Naive B cell (primary cell): ENCODE data around the gene PPP1CC. TPM values are rescaled to one million over a fixed set of nuclear protein-coding genes. Genes with fewer than 3 reads are reported as not detected.
"Not testable (repeated sequence)": the region's sequence is repeated elsewhere in the genome, so short reads cannot be mapped to it uniquely, and the experiment has no call there.

Experiments used
- ATAC-seq, 2 donors: fragments of 150-1000 bp; cut with Tn5 transposase; 2 replicates each; pipeline ENCODE4 v1.10.0; 2021; ENCODE audit warnings: low read depth in 2 of 2, mild to moderate bottlenecking in 2 of 2, moderate library complexity in 2 of 2
- DNase-seq: peaks from one replicate; pipeline ENCODE4 v3.0.0; 2022
- H3K27ac Mint-ChIP-seq, 6 donors: one replicate each; pipeline ENCODE4 v1.8.0; 2020 to 2022; ENCODE audit warnings: mild to moderate bottlenecking in 6 of 6, mixed read lengths in 6 of 6, moderate library complexity in 5 of 6, inconsistent platforms in 2 of 6
- H3K27me3 Mint-ChIP-seq, 3 donors: one replicate each; pipeline ENCODE4 v1.8.0; 2021 to 2022; ENCODE audit warnings: mixed read lengths in 3 of 3, mild to moderate bottlenecking in 1 of 3
- H3K36me3 Mint-ChIP-seq, 2 donors: one replicate each; pipeline ENCODE4 v1.8.0; 2020 to 2022; ENCODE audit warnings: mixed read lengths in 2 of 2, inconsistent platforms in 1 of 2, mild to moderate bottlenecking in 1 of 2
- H3K4me1 Mint-ChIP-seq, 3 donors: one replicate each; pipeline ENCODE4 v1.8.0; 2020 to 2022; ENCODE audit warnings: mixed read lengths in 3 of 3, inconsistent platforms in 1 of 3, mild to moderate bottlenecking in 1 of 3, moderate library complexity in 1 of 3
- H3K4me3 Mint-ChIP-seq, 8 donors: one replicate each; pipeline ENCODE4 v1.8.0; 2020 to 2022; ENCODE audit warnings: mild to moderate bottlenecking in 8 of 8, mixed read lengths in 8 of 8, moderate library complexity in 8 of 8, inconsistent platforms in 2 of 8
- H3K9me3 Mint-ChIP-seq, 7 donors: one replicate each; pipeline ENCODE4 v1.8.0; 2020 to 2022; ENCODE audit warnings: mixed read lengths in 7 of 7, mild to moderate bottlenecking in 5 of 7, inconsistent platforms in 2 of 7, moderate library complexity in 1 of 7
- polyA plus RNA-seq, 6 donors: library from polyadenylated mRNA; unstranded; fragments of 300-500 nt; fragmentation: Illumina TruSeq; gene quantifications; one replicate each; pipeline ENCODE4 v1.2.3, GENCODE V29; 2021; ENCODE audit warnings: low read depth in 6 of 6

Gene PPP1CC
- polyA plus RNA-seq, 6 donors from 2014 or later = 198 to 315 (median 216) TPM

GRCh38 chr12:110745542-110746284, 3.0 kb upstream of the PPP1CC start:
- DNase-seq (no peak), ATAC-seq (no peak)
- H3K27ac Mint-ChIP-seq = peak overlapping the region in 3 of 6 donors; percentile 44 to 79 (median 72)
- H3K4me1 Mint-ChIP-seq = peaks cover 20 to 24% (median 24%) of the 10 kb centered on the region in 3 donors
- H3K27me3 Mint-ChIP-seq = no peaks in the 10 kb centered on the region
- H3K4me3 Mint-ChIP-seq = peak overlapping the region in 1 of 8 donors; percentile 99
- peaks cover 4 to 11% of the 10 kb centered on the region in 2 donors for H3K36me3 Mint-ChIP-seq
- H3K9me3 Mint-ChIP-seq = peaks cover 0 to 2% (median 0%) of the 10 kb centered on the region in 7 donors

GRCh38 chr12:110744601-110745264, 2.0 kb upstream of the PPP1CC start:
- DNase-seq = no peak
- Mint-ChIP-seq H3K36me3 (peaks cover 4 to 11% of the 10 kb centered on the region in 2 donors), H3K4me3 (peak overlapping the region in 3 of 8 donors; percentile 34 to 99 (median 38)), H3K27ac (peak overlapping the region in 3 of 6 donors; percentile 72 to 80 (median 79)), H3K4me1 (peaks cover 24 to 29% (median 29%) of the 10 kb centered on the region in 3 donors), H3K9me3 (peaks cover 0 to 2% (median 0%) of the 10 kb centered on the region in 7 donors), H3K27me3 (no peaks in the 10 kb centered on the region)
- ATAC-seq = no peak

- Mint-ChIP-seq H3K4me1 (peaks cover 29 to 34% (median 34%) of the 10 kb centered on the region in 3 donors), H3K27me3 (no peaks in the 10 kb centered on the region), H3K36me3 (peaks cover 4 to 11% of the 10 kb centered on the region in 2 donors), H3K4me3 (peak overlapping the region in 7 of 8 donors; percentile 34 to 99 (median 77)), H3K9me3 (peaks cover 0 to 2% (median 0%) of the 10 kb centered on the region in 7 donors), H3K27ac (peak overlapping the region in 5 of 6 donors; percentile 5 to 89 (median 41))
- DNase-seq (no peak), ATAC-seq (no peak)
Observed at GRCh38 chr12:110744151-110744571, 1.5 kb upstream of the PPP1CC start.

GRCh38 chr12:110743571-110744093, 941 bp upstream of the PPP1CC start:
- Mint-ChIP-seq H3K4me3 (peak overlapping the region; percentile 10 to 100 (median 98)), H3K36me3 (peaks cover 4 to 11% of the 10 kb centered on the region in 2 donors), H3K27ac (peak overlapping the region in 4 of 6 donors; percentile 25 to 92 (median 88)), H3K4me1 (peaks cover 32 to 40% (median 38%) of the 10 kb centered on the region in 3 donors), H3K9me3 (peaks cover 0 to 2% (median 0%) of the 10 kb centered on the region in 7 donors), H3K27me3 (no peaks in the 10 kb centered on the region)
- DNase-seq = no peak
- no peak for ATAC-seq

DNA sequence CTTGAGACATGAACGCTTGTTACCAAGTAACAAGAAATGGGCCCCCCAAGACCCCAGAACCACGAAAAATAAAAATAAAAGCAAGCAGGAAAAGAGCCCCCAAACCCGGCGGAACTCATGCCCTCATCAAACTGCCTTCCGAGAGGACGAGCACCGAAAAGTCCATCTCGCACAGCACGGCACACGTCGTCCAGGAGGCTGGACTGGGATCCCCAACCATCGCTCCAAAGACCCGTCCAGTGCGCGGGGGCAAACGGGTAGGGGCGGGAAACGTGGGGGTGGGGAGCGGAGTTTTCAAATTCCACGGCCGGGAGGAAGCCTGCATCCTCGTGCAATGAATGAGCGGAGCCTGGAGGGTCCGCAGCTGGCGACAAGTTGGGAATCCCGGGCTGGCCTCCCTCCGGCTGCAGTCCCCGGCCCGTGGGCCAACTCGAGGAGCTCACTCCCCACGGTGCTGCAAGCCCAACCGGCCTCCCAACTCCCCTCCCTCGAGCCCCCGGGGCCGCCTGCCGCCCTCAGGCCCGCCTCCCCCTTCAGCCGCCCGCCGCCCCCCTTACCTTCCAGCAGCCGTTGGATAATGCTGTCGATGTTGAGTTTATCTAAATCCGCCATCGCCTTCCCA, 484 bp downstream of the PPP1CC start:
- DNase-seq (peak; percentile 3), ATAC-seq (peak; percentile 6 to 17)
- Mint-ChIP-seq H3K27ac (peak overlapping the region; percentile 92 to 99 (median 96)), H3K4me3 (peak overlapping the region; percentile 97 to 100 (median 99)), H3K27me3 (no peaks in the 10 kb centered on the region), H3K9me3 (peaks cover 0 to 2% (median 0%) of the 10 kb centered on the region in 7 donors), H3K36me3 (peaks cover 4 to 11% of the 10 kb centered on the region in 2 donors), H3K4me1 (peaks cover 38 to 54% (median 52%) of the 10 kb centered on the region in 3 donors)

DNA sequence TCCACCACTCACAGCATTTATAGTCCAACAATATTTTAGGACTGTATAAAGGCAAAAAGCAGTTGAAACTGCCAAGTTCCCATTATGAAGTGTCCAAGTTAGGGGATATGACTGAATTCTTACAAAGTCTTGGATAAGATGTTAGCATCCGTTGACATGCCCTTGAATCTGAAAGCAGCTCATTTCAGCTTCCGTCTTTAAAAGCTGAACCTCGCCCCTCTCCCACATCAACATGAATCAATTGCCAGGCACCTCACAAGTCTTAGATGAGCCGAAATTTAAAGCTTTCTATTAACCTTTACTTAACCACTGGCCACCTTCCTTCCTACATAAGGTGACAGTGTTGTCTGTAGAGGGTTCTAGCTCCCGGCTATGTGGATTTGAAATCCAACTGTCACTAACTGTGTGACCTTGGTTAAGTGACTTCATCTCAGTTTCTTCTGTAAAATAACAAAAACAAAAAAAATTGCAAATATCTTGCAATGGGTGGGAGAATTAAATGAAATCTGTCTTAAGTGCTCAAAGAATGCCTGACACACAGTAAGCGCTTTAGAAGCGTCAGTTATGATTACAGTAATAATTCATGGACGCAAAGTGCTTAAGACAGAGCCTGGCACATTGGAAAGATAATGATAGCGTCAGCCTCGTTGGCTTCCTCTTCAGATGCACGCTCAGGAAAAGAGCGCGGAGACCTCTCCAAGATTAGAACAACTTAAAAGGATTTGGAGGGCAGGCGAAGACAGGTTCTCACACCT, 1.2 kb downstream of the PPP1CC start:
- Mint-ChIP-seq H3K27ac (peak overlapping the region; percentile 92 to 99 (median 96)), H3K4me3 (peak overlapping the region; percentile 97 to 100 (median 99)), H3K27me3 (no peaks in the 10 kb centered on the region), H3K36me3 (peaks cover 4 to 11% of the 10 kb centered on the region in 2 donors), H3K9me3 (peaks cover 0 to 2% (median 0%) of the 10 kb centered on the region in 7 donors), H3K4me1 (peaks cover 38 to 59% (median 52%) of the 10 kb centered on the region in 3 donors)
- DNase-seq (peak; percentile 12), ATAC-seq (no peak)

DNA sequence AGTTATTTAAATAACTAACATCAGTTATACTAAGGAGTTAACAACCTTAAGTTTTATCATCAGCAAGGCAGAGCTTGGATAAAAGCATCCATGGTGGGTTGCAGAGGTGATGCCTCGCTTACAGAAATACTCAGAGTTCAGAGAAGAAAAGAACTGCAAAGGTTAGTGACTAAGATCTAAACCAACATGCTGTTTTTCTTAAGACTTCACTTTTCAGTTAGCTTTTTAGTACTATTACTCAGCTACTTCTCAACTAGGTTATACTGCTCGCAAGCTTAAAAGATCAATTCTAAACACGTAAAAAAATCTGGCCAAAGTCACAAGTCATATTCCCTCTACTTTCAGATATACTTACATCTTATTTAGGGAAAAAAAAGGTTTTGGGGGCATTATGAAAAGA, 2.8 kb downstream of the PPP1CC start:
- Mint-ChIP-seq H3K27ac (peak overlapping the region in 3 of 6 donors; percentile 71 to 92 (median 86)), H3K9me3 (peaks cover 0 to 2% (median 0%) of the 10 kb centered on the region in 7 donors), H3K4me1 (peaks cover 38 to 69% (median 56%) of the 10 kb centered on the region in 3 donors), H3K4me3 (peak overlapping the region; percentile 57 to 100 (median 84)), H3K27me3 (no peaks in the 10 kb centered on the region), H3K36me3 (peaks cover 4 to 11% of the 10 kb centered on the region in 2 donors)
- ATAC-seq (no peak), DNase-seq (no peak)

DNA sequence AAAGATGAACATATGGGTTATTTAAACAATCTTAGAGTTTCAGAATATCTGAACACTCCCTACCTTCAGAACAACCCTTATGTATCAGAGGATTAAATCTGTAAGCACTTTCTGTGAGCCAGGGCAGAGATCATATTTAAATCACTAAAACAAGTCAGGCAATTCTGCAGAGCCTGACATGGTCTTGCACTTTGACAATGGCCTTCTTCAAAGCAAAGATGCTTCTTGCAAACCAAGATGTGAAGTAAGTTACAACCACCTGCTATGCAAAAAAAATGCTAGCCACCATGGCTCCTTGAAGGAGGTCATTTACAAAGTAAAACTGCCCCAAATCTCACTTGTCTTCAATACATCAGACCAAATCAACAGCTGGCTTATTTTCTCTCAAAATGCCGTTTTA, 3.2 kb downstream of the PPP1CC start:
- Mint-ChIP-seq H3K27me3 (no peaks in the 10 kb centered on the region), H3K4me1 (peaks cover 38 to 72% (median 60%) of the 10 kb centered on the region in 3 donors), H3K36me3 (peaks cover 4 to 11% of the 10 kb centered on the region in 2 donors), H3K9me3 (peaks cover 0 to 2% (median 0%) of the 10 kb centered on the region in 7 donors), H3K4me3 (peak overlapping the region in 7 of 8 donors; percentile 41 to 100 (median 97)), H3K27ac (peak overlapping the region in 4 of 6 donors; percentile 71 to 92 (median 78))
- no peak for DNase-seq
- no peak for ATAC-seq

GRCh38 chr12:110737532-110737931, 5.2 kb downstream of the PPP1CC start:
- Mint-ChIP-seq H3K27me3 (no peaks in the 10 kb centered on the region), H3K4me3 (peak overlapping the region in 7 of 8 donors; percentile 26 to 99 (median 66)), H3K4me1 (peaks cover 28 to 78% (median 63%) of the 10 kb centered on the region in 3 donors), H3K9me3 (no peaks in the 10 kb centered on the region), H3K27ac (peak overlapping the region in 5 of 6 donors; percentile 66 to 92 (median 89)), H3K36me3 (peaks cover 4 to 11% of the 10 kb centered on the region in 2 donors)
- no peak for DNase-seq
- ATAC-seq = no peak

- H3K9me3 Mint-ChIP-seq, DNase-seq, H3K27me3 Mint-ChIP-seq, ATAC-seq, H3K36me3 Mint-ChIP-seq: not testable (repeated sequence)
- H3K4me1 Mint-ChIP-seq = peaks cover 34 to 83% (median 69%) of the 10 kb centered on the region in 3 donors
- H3K4me3 Mint-ChIP-seq = peak overlapping the region in 2 of 8 donors; percentile 19 to 67
- H3K27ac Mint-ChIP-seq = peak overlapping the region in 4 of 6 donors; percentile 24 to 92 (median 76)
Observed at GRCh38 chr12:110737016-110737415, 5.7 kb downstream of the PPP1CC start.

GRCh38 chr12:110733900-110734299, 8.8 kb downstream of the PPP1CC start:
- H3K4me3 Mint-ChIP-seq = peak overlapping the region in 3 of 8 donors; percentile 3 to 37 (median 31)
- H3K27ac Mint-ChIP-seq = peak overlapping the region in 4 of 6 donors; percentile 45 to 83 (median 68)
- H3K4me1 Mint-ChIP-seq = peaks cover 29 to 72% (median 57%) of the 10 kb centered on the region in 3 donors
- H3K27me3 Mint-ChIP-seq = no peaks in the 10 kb centered on the region
- no peaks in the 10 kb centered on the region for H3K9me3 Mint-ChIP-seq
- H3K36me3 Mint-ChIP-seq = peaks cover 0 to 5% of the 10 kb centered on the region in 2 donors
- DNase-seq (no peak), ATAC-seq (no peak)

- Mint-ChIP-seq H3K9me3 (no peaks in the 10 kb centered on the region), H3K4me1 (peaks cover 27 to 69% (median 50%) of the 10 kb centered on the region in 3 donors), H3K4me3 (peak overlapping the region in 1 of 8 donors; percentile 21), H3K36me3 (peaks cover 0 to 10% of the 10 kb centered on the region in 2 donors), H3K27me3 (no peaks in the 10 kb centered on the region), H3K27ac (peak overlapping the region in 5 of 6 donors; percentile 71 to 94 (median 83))
- no peak for DNase-seq
- no peak for ATAC-seq
Observed at GRCh38 chr12:110733089-110733715, 9.5 kb downstream of the PPP1CC start.
